K562 (cell line): ENCODE results near the gene TEX14. TPM values are rescaled to one million over a fixed set of nuclear protein-coding genes. Genes with fewer than 3 reads are reported as not detected.

Source experiments
- BCOR ChIP-seq: fragments of 450-650 bp; IDR thresholded peaks from 2 replicates; pipeline ENCODE4 v1.6.1; 2016
- BMI1 ChIP-seq: fragments of 150-350 bp; IDR thresholded peaks from 2 replicates; pipeline ENCODE4 v1.6.1; 2014; ENCODE audit warnings: low read length
- CBFA2T3 ChIP-seq: fragments of 450-650 bp; IDR thresholded peaks from 2 replicates; pipeline ENCODE4 v1.6.1; 2017
- ETV6 ChIP-seq, 3 experiments: fragments of 150-350 bp in 1 of 3; sonication (generic) in 1 of 3; formaldehyde crosslinking in 1 of 3; IDR thresholded peaks; 2 replicates each; pipeline versions ENCODE4 v1.6.1 to v1.8.0; 2014 to 2022; ENCODE audit warnings: borderline replicate concordance in 2 of 3, low read depth in 2 of 3, antibody characterized with exemption in 1 of 3, low read length in 1 of 3, mild to moderate bottlenecking in 1 of 3, missing genetic modification reagents in 1 of 3
- FOSL1 ChIP-seq: fragments of 200-800 bp; sonication (Bioruptor generic); conservative IDR thresholded peaks from 2 replicates; pipeline ENCODE4 v1.6.1; 2016; ENCODE audit warnings: missing genetic modification characterization, missing compliant biosample characterization
- GATAD2A ChIP-seq: fragments of 450-650 bp; IDR thresholded peaks from 2 replicates; pipeline ENCODE4 v1.6.1; 2017
- HOXB6 ChIP-seq: fragments of 250-450 bp; sonication (Bioruptor Pico); IDR thresholded peaks from 2 replicates; pipeline ENCODE4 v1.5.1; 2022; ENCODE audit warnings: mild to moderate bottlenecking, borderline replicate concordance
- KDM5B ChIP-seq: fragments of 200-600 bp; sonication (generic); IDR thresholded peaks from 2 replicates; pipeline ENCODE4 v1.6.1; 2012; ENCODE audit warnings: low read depth, mild to moderate bottlenecking, moderate library complexity, low read length, control low read depth, inconsistent platforms; ENCODE audit not compliant: insufficient replicate concordance
- SAFB2 ChIP-seq: fragments of 200-400 bp; formaldehyde crosslinking; IDR thresholded peaks from 2 replicates; pipeline ENCODE4 v1.6.1; 2018; ENCODE audit warnings: borderline replicate concordance, low read length, low read depth, moderate library complexity; ENCODE audit not compliant: severe bottlenecking
- TEAD4 ChIP-seq, 2 experiments: sonication (generic) in 1 of 2; formaldehyde crosslinking in 1 of 2; IDR thresholded peaks; 2 replicates each; pipeline versions ENCODE4 v1.6.1 to v1.8.0; 2012 to 2022; ENCODE audit warnings: borderline replicate concordance in 1 of 2, inconsistent platforms in 1 of 2, low read length in 1 of 2, mild to moderate bottlenecking in 1 of 2, missing genetic modification reagents in 1 of 2
- ZNF12 ChIP-seq: sonication (generic); formaldehyde crosslinking; IDR thresholded peaks from 2 replicates; pipeline ENCODE4 v1.4.0; 2020; ENCODE audit warnings: mild to moderate bottlenecking, missing genetic modification reagents
- ZNF174 ChIP-seq: fragments of 250-450 bp; sonication (Bioruptor Pico); IDR thresholded peaks from 2 replicates; pipeline ENCODE4 v1.4.0; 2020; ENCODE audit warnings: mild to moderate bottlenecking
- ZNF408 ChIP-seq: fragments of 250-450 bp; sonication (Bioruptor Pico); IDR thresholded peaks from 2 replicates; pipeline ENCODE4 v1.4.0; 2020; ENCODE audit warnings: low read depth, mild to moderate bottlenecking, moderate library complexity
- ZNF431 ChIP-seq: sonication (generic); formaldehyde crosslinking; IDR thresholded peaks from 2 replicates; pipeline ENCODE4 v1.8.0; 2022; ENCODE audit warnings: mild to moderate bottlenecking, missing genetic modification reagents
- polyA plus RNA-seq, 8 experiments: library from polyadenylated mRNA; depleted of rRNA in 4 of 8; stranded (reverse) in 5 of 8; unstranded in 3 of 8; fragments of >200 nt; fragmentation: Nextera tagmentation in 2 of 8; fragmentation: Illumina TruSeq in 1 of 8; extraction: Ambion mirVana in 2 of 8; extraction: Trizol in 1 of 8; gene quantifications; 2 replicates each; pipeline versions ENCODE4 v1.2.1 to v1.2.3, GENCODE V29; 2011 to 2014; ENCODE audit warnings: inconsistent platforms in 1 of 8, missing spikeins in 1 of 8
- total RNA-seq, 7 experiments: library from RNA; depleted of rRNA in 6 of 7; stranded (reverse); fragments of >200 nt in 6 of 7; fragmentation: Illumina TruSeq in 2 of 7; extraction: Trizol in 2 of 7; gene quantifications; 2 replicates each; pipeline versions ENCODE4 v1.2.1 to v1.2.3, GENCODE V29; 2011 to 2021; ENCODE audit warnings: low replicate concordance in 1 of 7
- TF ChIP-seq, protein P1 (sequence below): fragments of 250-450 bp; sonication (Bioruptor Pico); IDR thresholded peaks from 2 replicates; pipeline ENCODE4 v1.5.0; 2021
- TF ChIP-seq, protein P2 (sequence below), 2 experiments: fragments of 450-650 bp in 1 of 2; sonication (generic) in 1 of 2; formaldehyde crosslinking; conservative IDR thresholded peaks; 2 replicates each; pipeline versions ENCODE4 v1.4.0 to v1.8.1; 2020 to 2022; ENCODE audit warnings: mild to moderate bottlenecking in 1 of 2, missing genetic modification reagents in 1 of 2
- TF ChIP-seq, protein P3 (sequence below): fragments of 450-650 bp; IDR thresholded peaks from 2 replicates; pipeline ENCODE4 v1.6.1; 2016; ENCODE audit warnings: missing biosample characterization, missing genetic modification characterization
- TF ChIP-seq, protein P4 (sequence below): fragments of 250-450 bp; sonication (Bioruptor Pico); IDR thresholded peaks from 2 replicates; pipeline ENCODE4 v1.8.0; 2022; ENCODE audit warnings: moderate library complexity, mild to moderate bottlenecking, inconsistent platforms
- TF ChIP-seq, protein P5 (sequence below), 2 experiments: fragments of 450-650 bp in 1 of 2; sonication (generic) in 1 of 2; formaldehyde crosslinking in 1 of 2; IDR thresholded peaks in 1 of 2; conservative IDR thresholded peaks in 1 of 2; 2 replicates each; pipeline versions ENCODE4 v1.6.1 to v1.8.1; 2016 to 2023; ENCODE audit warnings: mild to moderate bottlenecking in 2 of 2, moderate library complexity in 2 of 2, inconsistent platforms in 1 of 2, missing genetic modification reagents in 1 of 2

TEX14 gene
- total and polyA plus RNA-seq, 9 of the 15 experiments (the other 6 are each of a cell fraction or from before 2014, with no cell fraction given): 0.05 to 0.12 (median 0.09) TPM; not detected in 1

DNA sequence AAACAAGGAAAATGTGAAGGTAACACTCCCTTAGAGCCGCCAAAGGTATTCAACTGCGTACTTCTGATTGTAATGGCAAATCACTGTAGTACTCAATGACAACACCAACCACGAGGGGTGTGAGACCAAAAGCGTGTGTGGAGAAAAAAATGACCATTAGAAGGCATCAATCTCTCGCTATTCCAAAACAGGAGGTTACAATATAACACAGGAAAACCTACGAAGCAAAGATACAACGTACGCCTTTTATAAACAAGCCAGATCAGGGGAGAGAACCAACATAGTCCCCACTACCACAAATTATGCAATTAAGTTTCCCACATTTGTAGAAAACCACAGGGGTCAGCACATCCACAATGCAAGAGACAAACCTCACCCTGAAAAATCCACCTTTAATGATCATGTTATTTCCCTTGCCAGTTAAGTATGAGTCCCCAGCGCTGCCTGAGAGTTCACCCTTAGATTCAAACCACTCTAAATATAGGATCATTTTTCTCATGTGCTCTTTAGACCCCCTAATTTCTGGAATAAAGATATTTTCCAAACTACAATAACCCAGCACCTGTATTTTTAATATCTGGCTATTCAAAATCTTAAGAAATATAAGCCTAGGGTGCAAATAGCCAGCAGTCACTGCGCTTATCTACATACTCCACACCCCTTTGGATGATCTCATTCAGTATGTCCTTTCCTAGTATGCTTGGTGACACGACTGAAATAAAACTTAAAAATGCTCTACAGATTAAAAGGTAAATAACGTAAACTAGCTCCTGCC, 12.4 kb downstream of the TEX14 start (continued):
- TF ChIP-seq CBFA2T3: peak; percentile 67
- TF ChIP-seq ZNF431 (CRISPR knock-in tag): peak; percentile 55; the same call in 1 of the 2 replicates
- peak; percentile 100 for TF ChIP-seq KDM5B
- TF ChIP-seq TEAD4 (IDR thresholded peaks at IDR 0.05; ENCODE audit: low read length): peak; percentile 97
- TF ChIP-seq TEAD4 (CRISPR knock-in tag; IDR thresholded peaks at IDR 0.05; ENCODE audit: borderline replicate concordance): no peak
- TF ChIP-seq, protein P1, sequence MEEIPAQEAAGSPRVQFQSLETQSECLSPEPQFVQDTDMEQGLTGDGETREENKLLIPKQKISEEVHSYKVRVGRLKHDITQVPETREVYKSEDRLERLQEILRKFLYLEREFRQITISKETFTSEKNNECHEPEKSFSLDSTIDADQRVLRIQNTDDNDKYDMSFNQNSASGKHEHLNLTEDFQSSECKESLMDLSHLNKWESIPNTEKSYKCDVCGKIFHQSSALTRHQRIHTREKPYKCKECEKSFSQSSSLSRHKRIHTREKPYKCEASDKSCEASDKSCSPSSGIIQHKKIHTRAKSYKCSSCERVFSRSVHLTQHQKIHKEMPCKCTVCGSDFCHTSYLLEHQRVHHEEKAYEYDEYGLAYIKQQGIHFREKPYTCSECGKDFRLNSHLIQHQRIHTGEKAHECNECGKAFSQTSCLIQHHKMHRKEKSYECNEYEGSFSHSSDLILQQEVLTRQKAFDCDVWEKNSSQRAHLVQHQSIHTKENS: peak; percentile 100
- TF ChIP-seq, protein P2, sequence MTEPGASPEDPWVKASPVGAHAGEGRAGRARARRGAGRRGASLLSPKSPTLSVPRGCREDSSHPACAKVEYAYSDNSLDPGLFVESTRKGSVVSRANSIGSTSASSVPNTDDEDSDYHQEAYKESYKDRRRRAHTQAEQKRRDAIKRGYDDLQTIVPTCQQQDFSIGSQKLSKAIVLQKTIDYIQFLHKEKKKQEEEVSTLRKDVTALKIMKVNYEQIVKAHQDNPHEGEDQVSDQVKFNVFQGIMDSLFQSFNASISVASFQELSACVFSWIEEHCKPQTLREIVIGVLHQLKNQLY (CRISPR knock-in tag; conservative IDR thresholded peaks at IDR 0.05): peak; percentile 65 to 100
- TF ChIP-seq GATAD2A: peak; percentile 97
- TF ChIP-seq ZNF408: peak; percentile 94; the same call in 1 of the 2 replicates
- TF ChIP-seq ZNF12: no peak; the same call in 1 of the 2 replicates
- TF ChIP-seq ETV6 (IDR thresholded peaks at IDR 0.05; ENCODE audit: borderline replicate concordance in 1 of 2, low read depth in 2 of 2, low read length in 1 of 2): peak; percentile 22 to 91; a peak in 3 of 4 replicates
- peak; percentile 89 for TF ChIP-seq ETV6 (CRISPR knock-in tag; IDR thresholded peaks at IDR 0.05; ENCODE audit: borderline replicate concordance)
- TF ChIP-seq FOSL1: peak; percentile 72
- TF ChIP-seq, protein P3, sequence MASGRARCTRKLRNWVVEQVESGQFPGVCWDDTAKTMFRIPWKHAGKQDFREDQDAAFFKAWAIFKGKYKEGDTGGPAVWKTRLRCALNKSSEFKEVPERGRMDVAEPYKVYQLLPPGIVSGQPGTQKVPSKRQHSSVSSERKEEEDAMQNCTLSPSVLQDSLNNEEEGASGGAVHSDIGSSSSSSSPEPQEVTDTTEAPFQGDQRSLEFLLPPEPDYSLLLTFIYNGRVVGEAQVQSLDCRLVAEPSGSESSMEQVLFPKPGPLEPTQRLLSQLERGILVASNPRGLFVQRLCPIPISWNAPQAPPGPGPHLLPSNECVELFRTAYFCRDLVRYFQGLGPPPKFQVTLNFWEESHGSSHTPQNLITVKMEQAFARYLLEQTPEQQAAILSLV (tag): peak; percentile 86
- TF ChIP-seq, protein P4, sequence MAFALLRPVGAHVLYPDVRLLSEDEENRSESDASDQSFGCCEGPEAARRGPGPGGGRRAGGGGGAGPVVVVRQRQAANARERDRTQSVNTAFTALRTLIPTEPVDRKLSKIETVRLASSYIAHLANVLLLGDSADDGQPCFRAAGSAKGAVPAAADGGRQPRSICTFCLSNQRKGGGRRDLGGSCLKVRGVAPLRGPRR (CRISPR knock-in tag): peak; percentile 96
- TF ChIP-seq ZNF174: peak; percentile 99
- TF ChIP-seq SAFB2: no peak
- peak; percentile 100 for TF ChIP-seq HOXB6 (CRISPR knock-in tag)
- TF ChIP-seq, protein P5, sequence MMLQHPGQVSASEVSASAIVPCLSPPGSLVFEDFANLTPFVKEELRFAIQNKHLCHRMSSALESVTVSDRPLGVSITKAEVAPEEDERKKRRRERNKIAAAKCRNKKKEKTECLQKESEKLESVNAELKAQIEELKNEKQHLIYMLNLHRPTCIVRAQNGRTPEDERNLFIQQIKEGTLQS (IDR thresholded peaks at IDR 0.05): peak; percentile 95
- TF ChIP-seq, protein P5 (CRISPR knock-in tag; conservative IDR thresholded peaks at IDR 0.05): peak; percentile 89
- peak; percentile 87 for TF ChIP-seq BCOR
- peak; percentile 69; the same call in 1 of the 2 replicates for TF ChIP-seq BMI1
